ENCODE results near the gene SLC26A4.

SLC26A4 gene

DNA sequence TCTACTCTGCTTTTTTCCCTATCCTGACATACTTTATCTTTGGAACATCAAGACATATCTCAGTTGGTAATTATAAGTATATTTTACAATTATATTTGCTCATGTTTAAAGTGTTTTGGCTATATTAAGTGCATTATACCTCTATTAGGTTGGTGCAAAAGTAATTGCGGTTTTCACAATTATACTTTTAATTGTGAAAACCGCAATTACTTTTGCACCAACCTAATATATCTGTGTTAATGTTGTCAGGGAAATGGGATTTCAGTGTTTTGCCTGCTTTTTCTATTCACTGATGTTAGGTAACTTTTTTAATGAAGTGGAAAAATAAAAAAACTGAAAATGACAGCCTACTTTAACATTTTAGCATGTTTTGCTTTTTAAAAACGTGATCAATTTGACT is 11.6 kb downstream of the SLC26A4 start:
- Mint-ChIP-seq H3K27me3 (ENCODE audit: low read depth, poor library complexity) (peaks cover 37% of the 10 kb centered on the region), H3K9me3 (no peaks in the 10 kb centered on the region), H3K36me3 (ENCODE audit: low read depth) (no peaks in the 10 kb centered on the region), H3K27ac (no peak overlapping the region), H3K4me3 (no peak overlapping the region), H3K4me1 (no peaks in the 10 kb centered on the region)
- TF ChIP-seq, protein P1, sequence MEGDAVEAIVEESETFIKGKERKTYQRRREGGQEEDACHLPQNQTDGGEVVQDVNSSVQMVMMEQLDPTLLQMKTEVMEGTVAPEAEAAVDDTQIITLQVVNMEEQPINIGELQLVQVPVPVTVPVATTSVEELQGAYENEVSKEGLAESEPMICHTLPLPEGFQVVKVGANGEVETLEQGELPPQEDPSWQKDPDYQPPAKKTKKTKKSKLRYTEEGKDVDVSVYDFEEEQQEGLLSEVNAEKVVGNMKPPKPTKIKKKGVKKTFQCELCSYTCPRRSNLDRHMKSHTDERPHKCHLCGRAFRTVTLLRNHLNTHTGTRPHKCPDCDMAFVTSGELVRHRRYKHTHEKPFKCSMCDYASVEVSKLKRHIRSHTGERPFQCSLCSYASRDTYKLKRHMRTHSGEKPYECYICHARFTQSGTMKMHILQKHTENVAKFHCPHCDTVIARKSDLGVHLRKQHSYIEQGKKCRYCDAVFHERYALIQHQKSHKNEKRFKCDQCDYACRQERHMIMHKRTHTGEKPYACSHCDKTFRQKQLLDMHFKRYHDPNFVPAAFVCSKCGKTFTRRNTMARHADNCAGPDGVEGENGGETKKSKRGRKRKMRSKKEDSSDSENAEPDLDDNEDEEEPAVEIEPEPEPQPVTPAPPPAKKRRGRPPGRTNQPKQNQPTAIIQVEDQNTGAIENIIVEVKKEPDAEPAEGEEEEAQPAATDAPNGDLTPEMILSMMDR (IDR thresholded peaks at IDR 0.05): no peak
- DNase-seq: no peak

DNA sequence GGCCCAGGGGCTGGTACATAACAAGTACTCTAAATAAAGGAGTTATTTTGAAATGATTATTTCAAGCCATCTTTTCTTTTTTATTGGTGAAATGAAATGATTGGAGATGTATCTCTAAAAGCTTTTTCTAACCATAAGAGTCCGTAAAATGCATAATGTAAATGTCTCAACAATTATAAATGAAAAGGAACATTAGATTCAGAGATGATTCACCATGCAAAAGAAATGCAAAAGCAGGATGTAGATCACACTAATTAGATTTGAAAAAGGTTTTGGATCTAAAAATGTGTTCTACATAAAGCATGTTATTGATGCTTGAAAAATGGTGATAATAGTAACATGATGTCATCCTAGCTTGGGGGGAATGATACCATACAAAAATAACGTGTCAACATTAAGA is 15.6 kb downstream of the SLC26A4 start:
- H3K4me3 Mint-ChIP-seq: no peak overlapping the region
- DNase-seq: no peak
- no peaks in the 10 kb centered on the region for H3K9me3 Mint-ChIP-seq
- no peak overlapping the region for H3K27ac Mint-ChIP-seq
- no peaks in the 10 kb centered on the region for H3K4me1 Mint-ChIP-seq
- peaks cover 17% of the 10 kb centered on the region for H3K27me3 Mint-ChIP-seq (ENCODE audit: low read depth, poor library complexity)
- TF ChIP-seq, protein P1 (IDR thresholded peaks at IDR 0.05): no peak
- no peaks in the 10 kb centered on the region for H3K36me3 Mint-ChIP-seq (ENCODE audit: low read depth)

DNA sequence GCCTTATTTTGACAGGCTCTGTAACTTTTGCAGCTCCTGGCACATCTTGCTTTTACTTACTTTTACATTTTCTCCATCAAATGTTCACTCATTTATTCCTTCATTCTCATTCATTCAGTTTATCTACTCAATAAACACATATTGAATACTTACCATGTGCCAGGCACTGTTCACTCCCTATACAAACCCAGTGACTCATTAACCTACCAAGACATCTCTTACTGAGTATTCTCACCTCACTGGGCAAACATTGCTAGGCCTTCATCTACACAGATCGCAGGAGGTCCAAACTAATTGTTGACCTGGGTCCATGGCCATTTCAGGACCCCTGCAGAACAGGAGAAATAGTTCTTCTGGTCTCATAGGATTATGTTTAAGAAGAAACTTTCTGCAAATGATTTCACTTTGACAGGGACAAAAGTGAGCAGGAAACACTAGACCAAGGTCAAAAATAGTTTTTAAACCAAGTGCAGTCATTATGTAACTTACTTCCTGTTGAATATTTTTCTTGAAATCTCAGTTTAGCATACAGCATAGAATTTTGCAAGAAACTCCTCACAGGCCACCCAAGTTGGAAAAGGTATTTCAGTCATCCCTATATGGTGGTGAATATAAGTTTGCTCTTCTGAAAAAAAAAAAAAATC is 17.6 kb downstream of the SLC26A4 start:
- no peak for DNase-seq
- Mint-ChIP-seq H3K9me3 (no peaks in the 10 kb centered on the region), H3K27me3 (ENCODE audit: low read depth, poor library complexity) (peaks cover 14% of the 10 kb centered on the region), H3K36me3 (ENCODE audit: low read depth) (no peaks in the 10 kb centered on the region), H3K4me1 (no peaks in the 10 kb centered on the region), H3K4me3 (no peak overlapping the region), H3K27ac (no peak overlapping the region)
- TF ChIP-seq, protein P1 (IDR thresholded peaks at IDR 0.05): no peak

DNA sequence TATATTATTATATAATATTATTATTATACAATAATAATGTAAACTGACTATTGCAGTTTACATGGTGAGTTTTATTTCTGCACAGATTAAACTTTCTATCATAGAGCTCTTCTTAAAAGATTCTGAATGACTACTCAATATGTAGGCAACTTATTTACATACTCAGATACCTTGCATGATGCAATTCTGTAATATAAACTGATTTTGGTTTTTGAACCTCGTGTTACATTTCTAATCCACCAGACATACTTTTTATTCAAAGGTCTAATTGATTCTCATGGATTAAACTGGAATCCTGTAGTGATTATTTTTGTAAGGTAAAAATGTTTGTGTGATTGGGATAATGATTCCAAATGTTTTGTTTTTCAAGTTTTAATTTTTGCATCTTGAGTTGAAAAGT is 19.9 kb downstream of the SLC26A4 start:
- Mint-ChIP-seq H3K4me1 (no peaks in the 10 kb centered on the region), H3K9me3 (no peaks in the 10 kb centered on the region), H3K36me3 (ENCODE audit: low read depth) (no peaks in the 10 kb centered on the region), H3K4me3 (no peak overlapping the region), H3K27me3 (ENCODE audit: low read depth, poor library complexity) (peaks cover 6% of the 10 kb centered on the region), H3K27ac (no peak overlapping the region)
- TF ChIP-seq, protein P1 (IDR thresholded peaks at IDR 0.05): no peak
- DNase-seq: no peak

DNA sequence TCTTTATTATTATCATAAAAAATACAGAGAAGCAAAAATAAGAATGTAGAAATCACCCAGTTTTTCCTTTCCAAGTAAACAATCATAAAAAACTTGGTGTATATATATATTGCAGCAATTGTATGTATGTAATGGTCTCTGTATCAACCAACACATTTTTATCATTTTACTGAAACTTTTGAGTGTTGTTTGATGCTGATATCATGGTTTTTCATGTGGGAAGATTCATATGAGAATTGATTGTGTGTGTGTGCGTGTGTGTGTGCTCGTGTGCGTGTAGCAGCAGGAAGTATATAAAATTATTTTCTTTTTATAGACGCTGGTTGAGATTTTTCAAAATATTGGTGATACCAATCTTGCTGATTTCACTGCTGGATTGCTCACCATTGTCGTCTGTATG is 22.3 kb downstream of the SLC26A4 start:
- no peaks in the 10 kb centered on the region for H3K9me3 Mint-ChIP-seq
- TF ChIP-seq, protein P1 (IDR thresholded peaks at IDR 0.05): no peak
- no peak for DNase-seq
- no peaks in the 10 kb centered on the region for H3K4me1 Mint-ChIP-seq
- no peaks in the 10 kb centered on the region for H3K36me3 Mint-ChIP-seq (ENCODE audit: low read depth)
- H3K4me3 Mint-ChIP-seq: no peak overlapping the region
- no peak overlapping the region for H3K27ac Mint-ChIP-seq
- H3K27me3 Mint-ChIP-seq (ENCODE audit: low read depth, poor library complexity): peaks cover 15% of the 10 kb centered on the region

DNA sequence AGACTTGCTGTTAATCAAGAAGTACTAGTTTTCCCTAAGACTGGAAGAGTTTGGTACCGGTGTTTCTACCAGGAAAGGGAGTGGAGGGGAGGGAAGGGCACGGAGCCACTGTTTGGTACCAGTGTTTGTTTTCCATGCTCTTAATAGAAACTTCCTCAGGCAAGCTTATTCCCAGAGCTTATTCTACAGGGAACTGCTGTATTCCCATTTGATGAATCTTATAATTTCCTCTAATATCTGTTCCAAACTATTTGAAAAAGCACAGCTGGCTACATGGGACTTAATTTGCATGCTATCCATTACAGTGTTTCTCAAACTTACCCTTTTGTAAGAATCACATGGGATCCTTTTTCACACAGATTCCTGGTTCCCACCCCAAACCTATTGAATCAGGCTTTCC is 23.7 kb downstream of the SLC26A4 start:
- H3K27ac Mint-ChIP-seq: no peak overlapping the region
- TF ChIP-seq, protein P1 (IDR thresholded peaks at IDR 0.05): no peak
- H3K36me3 Mint-ChIP-seq (ENCODE audit: low read depth): no peaks in the 10 kb centered on the region
- peaks cover 10% of the 10 kb centered on the region for H3K27me3 Mint-ChIP-seq (ENCODE audit: low read depth, poor library complexity)
- H3K4me1 Mint-ChIP-seq: no peaks in the 10 kb centered on the region
- H3K9me3 Mint-ChIP-seq: no peaks in the 10 kb centered on the region
- no peak overlapping the region for H3K4me3 Mint-ChIP-seq
- no peak for DNase-seq

Data from nephron progenitor cell (in vitro differentiated cells).